ENCODE results near the gene SEPTIN8.

GRCh38 chr5:132777209-132778069, at the start of gene SEPTIN8:
- peak in 1 of 5 experiments; percentile 7 for TF ChIP-seq CTCF (IDR thresholded peaks at IDR 0.05 in 4 of 5, conservative IDR thresholded peaks at IDR 0.05 in 1 of 5)
- no peak for TF ChIP-seq POLR2A (IDR thresholded peaks at IDR 0.05)
